HepG2 (cell line): ENCODE data around the gene UTP25.

Experiments
- CHD2 ChIP-seq: IDR thresholded peaks from 2 replicates; pipeline ENCODE4 v1.6.1; 2011; ENCODE audit warnings: low read depth, low read length, improper control_type of control experiment
- CHD4 ChIP-seq: fragments of 200-600 bp; sonication (generic); IDR thresholded peaks from 2 replicates; pipeline ENCODE4 v1.7.0; 2017; ENCODE audit warnings: mild to moderate bottlenecking, low read length, borderline replicate concordance
- EP300 ChIP-seq, 3 experiments: sonication (generic) in 1 of 3; formaldehyde crosslinking in 1 of 3; IDR thresholded peaks; 2 replicates each; pipeline versions ENCODE4 v1.5.1 to v1.6.1; 2011 to 2020; ENCODE audit warnings: low read depth in 2 of 3, low read length in 2 of 3, borderline replicate concordance in 1 of 3, improper control_type of control experiment in 1 of 3, mild to moderate bottlenecking in 1 of 3, missing genetic modification reagents in 1 of 3, moderate library complexity in 1 of 3
- GABPB1 ChIP-seq: IDR thresholded peaks from 2 replicates; pipeline ENCODE4 v1.6.1; 2016; ENCODE audit warnings: mild to moderate bottlenecking, missing genetic modification reagents, moderate library complexity, missing compliant biosample characterization
- GATAD2A ChIP-seq: IDR thresholded peaks from 2 replicates; pipeline ENCODE4 v1.6.1; 2016
- SIN3A ChIP-seq: IDR thresholded peaks from 2 replicates; pipeline ENCODE4 v1.6.1; 2011; ENCODE audit warnings: low read depth, mild to moderate bottlenecking, control low read depth, low read length, borderline replicate concordance
- TCF7 ChIP-seq: sonication (generic); IDR thresholded peaks from 2 replicates; pipeline ENCODE4 v1.6.1; 2016; ENCODE audit warnings: antibody characterized with exemption, low read depth
- ZNF232 ChIP-seq: sonication (generic); formaldehyde crosslinking; IDR thresholded peaks from 2 replicates; pipeline ENCODE4 v1.4.0; 2020; ENCODE audit warnings: missing genetic modification reagents, borderline replicate concordance
- ZNF776 ChIP-seq: sonication (generic); formaldehyde crosslinking; IDR thresholded peaks from 2 replicates; pipeline ENCODE4 v1.4.0; 2020; ENCODE audit warnings: mild to moderate bottlenecking, missing genetic modification reagents
- TF ChIP-seq, protein P1 (sequence below): sonication (generic); formaldehyde crosslinking; IDR thresholded peaks from 2 replicates; pipeline ENCODE4 v1.4.0; 2020; ENCODE audit warnings: mild to moderate bottlenecking, missing genetic modification reagents
- TF ChIP-seq, protein P2 (sequence below): sonication (generic); formaldehyde crosslinking; IDR thresholded peaks from 2 replicates; pipeline ENCODE4 v1.4.0; 2020; ENCODE audit warnings: mild to moderate bottlenecking, missing genetic modification reagents
- TF ChIP-seq, protein P3 (sequence below): sonication (generic); formaldehyde crosslinking; IDR thresholded peaks from 2 replicates; pipeline ENCODE4 v1.5.0; 2020; ENCODE audit warnings: mild to moderate bottlenecking, missing genetic modification reagents, moderate library complexity
- TF ChIP-seq, protein P4 (sequence below): IDR thresholded peaks from 2 replicates; pipeline ENCODE4 v1.6.1; 2016; ENCODE audit warnings: control low read depth

DNA sequence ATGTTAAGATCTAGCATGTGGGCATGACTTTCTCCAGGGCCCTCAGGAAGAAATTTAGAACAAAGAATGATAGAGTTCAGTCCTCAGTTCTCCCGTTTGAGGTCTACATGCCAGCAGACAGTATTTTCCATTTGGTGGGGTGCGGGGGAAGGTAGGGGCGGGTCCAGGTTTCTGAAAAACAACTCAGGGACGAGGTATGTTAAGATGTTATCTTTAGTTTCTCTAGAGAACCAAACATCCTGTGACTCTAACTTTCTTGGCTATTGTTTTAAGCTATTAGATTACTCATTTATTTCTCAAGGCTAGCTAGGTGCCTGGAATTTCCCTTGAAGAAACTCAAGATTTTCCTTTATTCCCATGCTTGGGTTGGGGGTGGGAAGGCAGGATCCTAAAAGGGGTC lies 67.9 kb downstream of the UTP25 start:
- TF ChIP-seq, protein P1, sequence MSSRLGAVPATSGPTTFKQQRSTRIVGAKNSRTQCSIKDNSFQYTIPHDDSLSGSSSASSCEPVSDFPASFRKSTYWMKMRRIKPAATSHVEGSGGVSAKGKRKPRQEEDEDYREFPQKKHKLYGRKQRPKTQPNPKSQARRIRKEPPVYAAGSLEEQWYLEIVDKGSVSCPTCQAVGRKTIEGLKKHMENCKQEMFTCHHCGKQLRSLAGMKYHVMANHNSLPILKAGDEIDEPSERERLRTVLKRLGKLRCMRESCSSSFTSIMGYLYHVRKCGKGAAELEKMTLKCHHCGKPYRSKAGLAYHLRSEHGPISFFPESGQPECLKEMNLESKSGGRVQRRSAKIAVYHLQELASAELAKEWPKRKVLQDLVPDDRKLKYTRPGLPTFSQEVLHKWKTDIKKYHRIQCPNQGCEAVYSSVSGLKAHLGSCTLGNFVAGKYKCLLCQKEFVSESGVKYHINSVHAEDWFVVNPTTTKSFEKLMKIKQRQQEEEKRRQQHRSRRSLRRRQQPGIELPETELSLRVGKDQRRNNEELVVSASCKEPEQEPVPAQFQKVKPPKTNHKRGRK (CRISPR knock-in tag), result no peak
- TF ChIP-seq EP300 (IDR thresholded peaks at IDR 0.05; ENCODE audit: low read depth in 2 of 2, low read length in 2 of 2), result no peak
- TF ChIP-seq EP300 (CRISPR knock-in tag; IDR thresholded peaks at IDR 0.05; ENCODE audit: borderline replicate concordance), result no peak
- TF ChIP-seq CHD2, result no peak
- TF ChIP-seq CHD4, result no peak
- no peak for TF ChIP-seq GABPB1 (CRISPR knock-in tag)
- no peak for TF ChIP-seq TCF7
- TF ChIP-seq ZNF776 (CRISPR knock-in tag), result no peak
- no peak for TF ChIP-seq SIN3A
- TF ChIP-seq, protein P2, sequence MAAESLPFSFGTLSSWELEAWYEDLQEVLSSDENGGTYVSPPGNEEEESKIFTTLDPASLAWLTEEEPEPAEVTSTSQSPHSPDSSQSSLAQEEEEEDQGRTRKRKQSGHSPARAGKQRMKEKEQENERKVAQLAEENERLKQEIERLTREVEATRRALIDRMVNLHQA, result no peak
- TF ChIP-seq, protein P3, sequence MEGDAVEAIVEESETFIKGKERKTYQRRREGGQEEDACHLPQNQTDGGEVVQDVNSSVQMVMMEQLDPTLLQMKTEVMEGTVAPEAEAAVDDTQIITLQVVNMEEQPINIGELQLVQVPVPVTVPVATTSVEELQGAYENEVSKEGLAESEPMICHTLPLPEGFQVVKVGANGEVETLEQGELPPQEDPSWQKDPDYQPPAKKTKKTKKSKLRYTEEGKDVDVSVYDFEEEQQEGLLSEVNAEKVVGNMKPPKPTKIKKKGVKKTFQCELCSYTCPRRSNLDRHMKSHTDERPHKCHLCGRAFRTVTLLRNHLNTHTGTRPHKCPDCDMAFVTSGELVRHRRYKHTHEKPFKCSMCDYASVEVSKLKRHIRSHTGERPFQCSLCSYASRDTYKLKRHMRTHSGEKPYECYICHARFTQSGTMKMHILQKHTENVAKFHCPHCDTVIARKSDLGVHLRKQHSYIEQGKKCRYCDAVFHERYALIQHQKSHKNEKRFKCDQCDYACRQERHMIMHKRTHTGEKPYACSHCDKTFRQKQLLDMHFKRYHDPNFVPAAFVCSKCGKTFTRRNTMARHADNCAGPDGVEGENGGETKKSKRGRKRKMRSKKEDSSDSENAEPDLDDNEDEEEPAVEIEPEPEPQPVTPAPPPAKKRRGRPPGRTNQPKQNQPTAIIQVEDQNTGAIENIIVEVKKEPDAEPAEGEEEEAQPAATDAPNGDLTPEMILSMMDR (CRISPR knock-in tag), result no peak
- TF ChIP-seq ZNF232 (CRISPR knock-in tag), result no peak
- TF ChIP-seq, protein P4, sequence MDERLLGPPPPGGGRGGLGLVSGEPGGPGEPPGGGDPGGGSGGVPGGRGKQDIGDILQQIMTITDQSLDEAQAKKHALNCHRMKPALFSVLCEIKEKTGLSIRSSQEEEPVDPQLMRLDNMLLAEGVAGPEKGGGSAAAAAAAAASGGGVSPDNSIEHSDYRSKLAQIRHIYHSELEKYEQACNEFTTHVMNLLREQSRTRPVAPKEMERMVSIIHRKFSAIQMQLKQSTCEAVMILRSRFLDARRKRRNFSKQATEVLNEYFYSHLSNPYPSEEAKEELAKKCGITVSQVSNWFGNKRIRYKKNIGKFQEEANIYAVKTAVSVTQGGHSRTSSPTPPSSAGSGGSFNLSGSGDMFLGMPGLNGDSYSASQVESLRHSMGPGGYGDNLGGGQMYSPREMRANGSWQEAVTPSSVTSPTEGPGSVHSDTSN (CRISPR knock-in tag), result no peak
- no peak for TF ChIP-seq GATAD2A
